Osteocyte (in vitro differentiated cells): ENCODE results near the gene GLYATL1. TPM values are rescaled to one million over a fixed set of nuclear protein-coding genes. Genes with fewer than 3 reads are reported as not detected.

Experiments
- DNase-seq: peaks from one replicate; pipeline ENCODE4 v3.0.0; 2021; ENCODE audit warnings: mixed read lengths; ENCODE audit not compliant: unreplicated experiment; ENCODE audit errors: extremely low spot score
- H3K27ac Mint-ChIP-seq: one replicate; pipeline ENCODE4 v1.8.0; 2021; ENCODE audit warnings: mild to moderate bottlenecking, mixed read lengths; ENCODE audit not compliant: unreplicated experiment
- H3K27me3 Mint-ChIP-seq: one replicate; pipeline ENCODE4 v1.8.0; 2021; ENCODE audit warnings: mixed read lengths; ENCODE audit not compliant: unreplicated experiment
- H3K36me3 Mint-ChIP-seq: one replicate; pipeline ENCODE4 v1.8.0; 2021; ENCODE audit warnings: mixed read lengths; ENCODE audit not compliant: unreplicated experiment
- H3K4me1 Mint-ChIP-seq: one replicate; pipeline ENCODE4 v1.8.0; 2021; ENCODE audit warnings: mixed read lengths; ENCODE audit not compliant: unreplicated experiment
- H3K4me3 Mint-ChIP-seq: one replicate; pipeline ENCODE4 v1.8.0; 2021; ENCODE audit warnings: mild to moderate bottlenecking, moderate library complexity, mixed read lengths; ENCODE audit not compliant: unreplicated experiment
- H3K9me3 Mint-ChIP-seq: one replicate; pipeline ENCODE4 v1.8.0; 2021; ENCODE audit warnings: mixed read lengths; ENCODE audit not compliant: unreplicated experiment
- CTCF ChIP-seq: fragments of 200-600 bp; sonication (generic); IDR thresholded peaks from 2 replicates; pipeline ENCODE4 v1.5.0; 2021; ENCODE audit warnings: antibody characterized with exemption, mild to moderate bottlenecking, moderate library complexity
- total RNA-seq: library from RNA; stranded (reverse); gene quantifications from 2 replicates; pipeline ENCODE4 v1.2.1, GENCODE V29; 2021

GLYATL1 gene
- total RNA-seq, 1 donor from 2014 or later: not detected

GRCh38 chr11:58945663-58946062, 6.4 kb downstream of the GLYATL1 start:
- H3K4me3 Mint-ChIP-seq: no peak overlapping the region
- H3K27ac Mint-ChIP-seq: no peak overlapping the region
- DNase-seq: no peak
- TF ChIP-seq CTCF: no peak
- no peaks in the 10 kb centered on the region for H3K9me3 Mint-ChIP-seq
- H3K4me1 Mint-ChIP-seq: no peaks in the 10 kb centered on the region
- peaks cover 2% of the 10 kb centered on the region for H3K27me3 Mint-ChIP-seq
- no peaks in the 10 kb centered on the region for H3K36me3 Mint-ChIP-seq

GRCh38 chr11:58949184-58949583, 9.9 kb downstream of the GLYATL1 start:
- Mint-ChIP-seq H3K4me1 (no peaks in the 10 kb centered on the region), H3K27ac (no peak overlapping the region), H3K27me3 (peaks cover 3% of the 10 kb centered on the region), H3K9me3 (no peaks in the 10 kb centered on the region), H3K4me3 (no peak overlapping the region), H3K36me3 (no peaks in the 10 kb centered on the region)
- TF ChIP-seq CTCF: no peak
- DNase-seq: no peak

DNA sequence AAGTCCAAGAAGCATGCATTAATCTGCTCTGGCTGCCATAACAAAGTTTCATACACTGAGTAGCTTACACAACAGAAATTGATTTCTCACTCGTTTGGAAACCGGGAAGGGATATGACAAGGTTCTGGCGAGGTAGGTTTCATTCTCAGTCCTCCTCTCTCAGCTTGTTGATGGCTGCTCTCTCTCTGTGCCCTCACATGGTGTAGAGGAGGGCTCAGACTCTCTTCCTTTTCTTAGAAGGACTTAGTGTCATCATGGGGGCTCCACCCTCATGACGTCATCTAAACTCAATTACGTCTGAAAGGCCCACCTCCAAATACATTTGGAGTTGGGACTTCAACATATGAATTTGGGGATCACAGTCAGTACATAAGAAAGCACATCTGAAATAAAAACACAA, 18.6 kb downstream of the GLYATL1 start:
- no peak for TF ChIP-seq CTCF
- H3K4me3 Mint-ChIP-seq: no peak overlapping the region
- H3K4me1 Mint-ChIP-seq: no peaks in the 10 kb centered on the region
- H3K9me3 Mint-ChIP-seq: no peaks in the 10 kb centered on the region
- no peak overlapping the region for H3K27ac Mint-ChIP-seq
- H3K27me3 Mint-ChIP-seq: peaks cover 5% of the 10 kb centered on the region
- H3K36me3 Mint-ChIP-seq: no peaks in the 10 kb centered on the region
- no peak for DNase-seq

DNA sequence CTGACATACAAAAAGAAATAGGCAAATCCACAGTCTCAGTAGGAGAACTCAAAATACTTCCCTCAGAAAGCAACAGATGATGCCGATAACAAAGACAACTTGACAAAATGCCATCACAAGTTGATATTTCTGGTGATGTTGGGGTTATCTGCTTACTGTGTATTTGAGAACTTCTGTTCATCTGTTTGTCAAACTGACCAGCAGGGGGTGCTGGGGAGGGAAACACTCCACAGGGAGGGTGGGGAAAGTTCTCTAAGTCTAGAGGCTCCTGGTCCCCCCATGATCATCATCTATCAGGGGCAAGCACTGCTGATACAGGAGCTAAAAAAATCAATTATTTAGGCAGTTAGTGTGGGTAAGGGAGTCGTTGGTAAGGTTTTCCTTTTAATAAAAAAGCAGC, 19.2 kb downstream of the GLYATL1 start:
- no peak overlapping the region for H3K27ac Mint-ChIP-seq
- DNase-seq: no peak
- TF ChIP-seq CTCF: peak; percentile 25
- H3K9me3 Mint-ChIP-seq: no peaks in the 10 kb centered on the region
- no peaks in the 10 kb centered on the region for H3K4me1 Mint-ChIP-seq
- peaks cover 5% of the 10 kb centered on the region for H3K27me3 Mint-ChIP-seq
- no peaks in the 10 kb centered on the region for H3K36me3 Mint-ChIP-seq
- H3K4me3 Mint-ChIP-seq: no peak overlapping the region

DNA sequence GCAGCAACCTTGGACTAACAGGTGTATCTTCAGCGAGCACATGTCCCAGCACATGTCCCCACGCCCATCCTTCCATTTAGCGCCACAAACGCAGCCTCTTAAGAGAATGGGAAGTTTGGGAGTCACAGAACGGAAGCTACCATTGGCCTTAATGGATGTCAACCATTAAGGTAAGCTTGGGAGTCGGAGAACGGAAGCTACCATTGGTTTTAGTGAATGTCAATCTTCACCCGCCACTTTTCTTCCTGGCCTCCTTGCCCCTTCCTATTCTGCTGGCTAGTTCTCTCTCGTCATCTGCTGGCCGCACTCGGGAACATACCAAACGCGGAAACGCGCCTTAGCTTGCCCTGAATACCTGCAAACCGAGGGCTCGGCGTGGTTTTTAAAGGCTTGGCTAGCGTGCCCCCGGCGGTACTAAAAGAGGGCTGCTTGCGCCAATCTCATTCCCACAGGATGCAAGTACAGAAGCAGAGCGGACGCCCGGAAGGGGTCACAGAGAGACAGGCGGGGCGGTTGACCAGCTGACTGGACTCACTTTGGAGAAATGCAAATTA, 24.3 kb downstream of the GLYATL1 start:
- no peak overlapping the region for H3K4me3 Mint-ChIP-seq
- H3K27me3 Mint-ChIP-seq: peaks cover 11% of the 10 kb centered on the region
- H3K9me3 Mint-ChIP-seq: no peaks in the 10 kb centered on the region
- H3K4me1 Mint-ChIP-seq: no peaks in the 10 kb centered on the region
- no peak for DNase-seq
- no peak for TF ChIP-seq CTCF
- H3K27ac Mint-ChIP-seq: no peak overlapping the region
- H3K36me3 Mint-ChIP-seq: no peaks in the 10 kb centered on the region
